GM18526 (cell line): Measurements from ENCODE around the gene KCNN1.

ENCODE experiments used
- POLR2A ChIP-seq: IDR thresholded peaks from 3 replicates; pipeline ENCODE4 v1.6.1; 2011; ENCODE audit not compliant: insufficient read length; ENCODE audit errors: extremely low read depth

Gene KCNN1

DNA sequence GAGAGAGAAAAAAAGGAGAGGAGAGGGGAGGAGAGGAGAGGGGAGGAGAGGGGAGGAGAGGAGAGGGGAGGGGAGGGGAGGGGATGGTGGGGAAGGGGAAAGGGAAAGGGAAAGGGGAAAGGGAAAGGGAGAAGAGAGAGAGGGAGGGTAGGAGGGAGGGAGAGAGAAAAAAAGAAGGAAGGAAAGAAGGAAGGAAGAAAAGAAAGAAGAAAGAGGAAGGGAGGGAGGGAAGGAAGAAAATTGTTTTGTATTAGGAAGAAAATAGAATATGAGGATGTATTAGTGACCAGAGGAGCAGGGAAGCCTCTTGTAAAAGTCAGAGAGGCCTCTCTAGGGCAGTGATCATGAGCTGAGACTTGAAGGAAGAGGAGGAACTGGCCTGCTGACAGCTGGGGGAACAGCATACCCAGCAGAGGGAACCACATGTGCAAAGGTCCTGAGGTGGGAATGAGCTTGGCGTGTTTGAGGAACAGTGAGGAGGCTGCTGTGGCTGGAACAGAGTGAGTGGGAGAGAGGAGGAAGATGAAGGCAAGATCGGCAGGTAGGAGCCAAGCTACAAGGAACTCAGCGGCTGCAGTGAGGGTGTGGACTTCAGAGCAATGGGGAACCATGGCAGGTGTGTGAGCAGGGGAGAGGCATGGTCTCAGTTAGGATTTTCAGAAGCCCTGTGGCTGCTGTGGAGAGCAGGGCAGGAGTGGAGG, 9.6 kb upstream of the KCNN1 start:
- no peak for TF ChIP-seq POLR2A

DNA sequence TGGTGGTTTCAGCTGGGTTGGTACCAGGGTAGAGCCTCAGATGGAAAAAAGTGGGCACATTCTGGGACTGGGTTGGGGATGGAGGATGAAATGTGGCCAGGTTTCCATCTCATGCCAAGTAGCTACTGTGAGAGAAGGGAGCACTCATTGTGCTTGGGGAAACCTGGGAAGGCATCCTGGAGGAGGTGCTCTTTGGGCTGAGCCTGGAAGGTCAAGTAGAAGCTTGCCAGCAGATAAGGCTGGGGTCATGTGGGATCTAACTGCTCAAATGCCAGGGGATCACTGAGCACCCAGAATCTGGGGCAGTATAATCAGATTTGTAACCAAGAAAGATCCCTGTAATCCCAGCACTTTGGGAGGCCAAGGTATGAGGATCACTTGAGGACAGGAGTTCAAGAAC, 9.0 kb upstream of the KCNN1 start:
- no peak for TF ChIP-seq POLR2A

DNA sequence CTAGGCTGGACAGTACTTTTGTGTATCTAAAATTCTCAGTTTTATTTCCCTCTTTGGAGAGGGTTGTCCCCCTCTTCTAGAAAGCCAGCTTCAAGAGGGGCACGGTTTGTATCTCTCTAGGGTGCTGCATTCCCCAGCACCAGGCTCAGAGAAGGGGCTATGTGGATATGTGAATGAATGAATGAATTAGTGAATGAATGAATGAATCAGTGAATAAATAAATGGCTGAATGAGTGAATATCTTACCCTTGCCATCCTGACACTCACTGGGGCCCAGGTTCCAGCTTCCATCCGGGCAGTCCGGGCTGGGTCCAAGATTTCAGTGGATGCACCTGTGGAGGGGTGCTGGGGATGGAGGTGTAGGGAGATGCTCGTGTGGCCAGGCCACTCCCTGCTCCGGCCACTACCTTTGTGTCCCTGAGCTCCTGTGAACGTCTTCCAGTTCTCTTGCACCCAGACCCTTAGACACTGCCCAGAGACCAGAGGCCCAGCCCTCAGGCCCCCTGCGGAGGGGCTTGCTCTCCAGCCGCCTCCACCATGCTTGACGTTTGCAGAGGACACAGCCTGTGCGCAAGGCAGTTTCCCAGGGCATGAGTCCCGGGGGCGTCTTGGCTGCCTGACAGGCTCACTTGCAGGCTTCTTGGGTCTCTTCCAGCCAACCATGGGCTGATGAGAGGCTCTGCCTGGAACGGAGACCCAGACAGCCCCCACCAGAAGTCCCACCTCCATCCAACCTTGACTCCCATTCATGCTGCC, 2.8 kb upstream of the KCNN1 start:
- no peak for TF ChIP-seq POLR2A

DNA sequence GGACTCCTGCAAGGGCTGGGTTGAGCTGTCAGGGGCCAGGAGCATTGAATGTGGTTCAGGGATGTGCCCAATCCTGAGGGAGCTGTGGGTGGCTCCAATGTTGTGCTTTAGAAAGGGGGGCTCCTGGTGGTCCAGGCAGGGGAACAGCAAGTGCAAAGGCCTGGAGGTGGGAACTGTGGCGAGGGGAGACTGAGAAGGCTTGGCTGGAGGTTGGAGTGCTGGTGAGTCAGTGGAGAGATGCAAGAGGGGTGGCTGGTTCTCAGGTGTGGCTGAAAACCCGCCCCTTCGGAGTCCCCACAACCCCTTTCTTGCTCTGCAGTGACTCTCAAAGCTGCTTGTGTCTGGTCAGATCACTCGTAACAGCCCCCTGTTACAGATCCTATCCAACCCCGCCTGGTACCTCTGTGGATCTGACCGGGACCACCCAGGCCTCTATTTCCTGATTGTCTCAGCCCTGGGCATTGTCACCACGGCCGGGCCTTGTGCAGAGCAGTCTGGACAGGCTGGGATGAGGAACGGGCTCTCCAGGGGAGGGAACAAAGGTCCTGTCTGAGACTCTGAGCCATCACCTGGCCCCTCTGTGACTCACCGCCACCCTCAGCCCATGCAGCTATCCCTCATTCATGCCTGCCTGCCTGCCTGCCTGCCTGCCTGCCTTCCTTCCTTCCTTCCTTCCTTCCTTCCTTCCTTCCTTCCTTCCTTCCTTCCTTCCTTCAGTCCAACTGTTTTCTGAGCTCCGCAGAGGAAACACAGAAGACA, 1.4 kb upstream of the KCNN1 start:
- no peak for TF ChIP-seq POLR2A

DNA sequence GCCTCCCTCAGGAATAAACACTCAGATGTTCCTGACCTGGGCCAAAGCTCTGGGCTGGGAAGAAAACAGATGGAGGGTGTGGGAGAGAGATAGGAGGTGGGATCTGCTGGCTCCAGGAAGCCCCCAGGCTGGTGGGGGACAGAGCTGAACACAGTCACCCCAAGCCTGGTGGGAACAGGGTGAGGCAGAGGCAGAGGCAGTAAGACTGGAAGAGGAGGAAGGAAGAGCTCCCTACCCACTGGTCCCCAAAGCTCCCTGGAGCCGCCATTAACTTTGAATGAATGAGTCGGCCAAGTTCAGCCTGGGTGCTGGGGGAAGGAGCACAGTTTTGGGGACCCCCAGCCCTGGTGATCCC, 801 bp upstream of the KCNN1 start:
- TF ChIP-seq POLR2A: no peak

DNA sequence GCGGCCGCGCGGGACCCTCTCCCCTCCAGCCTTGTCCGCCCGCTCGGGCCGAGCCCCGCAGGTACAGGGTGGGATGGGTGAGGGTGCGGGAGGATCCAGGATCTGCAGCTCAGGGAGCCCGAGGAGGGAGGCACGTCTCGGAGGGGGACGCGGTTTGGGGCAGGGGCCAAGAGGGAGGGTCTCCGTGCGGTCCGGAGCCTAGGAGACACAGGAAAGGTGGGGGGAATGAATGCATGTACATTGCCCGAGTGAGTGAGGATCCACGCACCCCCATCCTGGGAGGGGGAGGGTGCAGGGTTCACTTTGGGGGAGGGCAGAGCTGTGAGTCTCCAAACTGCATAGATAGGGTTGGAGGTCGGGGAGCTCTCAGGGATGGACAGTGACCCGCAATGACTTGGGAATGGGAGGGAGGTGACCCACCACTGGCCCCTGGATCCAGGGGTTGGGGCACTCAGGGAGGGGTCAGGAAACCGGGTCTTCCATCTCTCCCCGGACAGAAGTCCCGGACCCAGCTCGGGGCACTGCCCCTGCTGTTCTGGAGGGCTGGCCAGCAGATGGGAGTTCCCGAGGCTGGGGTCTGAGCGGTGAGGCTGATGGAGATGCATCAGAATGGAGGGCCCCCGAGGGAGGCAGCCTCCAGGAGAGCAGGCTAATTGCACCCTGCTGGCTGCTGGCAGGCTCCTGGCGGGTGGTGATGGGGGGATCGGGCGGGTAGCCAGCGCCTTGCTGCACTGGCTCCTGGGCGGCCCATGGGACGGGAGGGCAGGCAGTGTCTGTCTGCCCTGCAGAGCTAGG, 547 bp downstream of the KCNN1 start:
- no peak for TF ChIP-seq POLR2A

DNA sequence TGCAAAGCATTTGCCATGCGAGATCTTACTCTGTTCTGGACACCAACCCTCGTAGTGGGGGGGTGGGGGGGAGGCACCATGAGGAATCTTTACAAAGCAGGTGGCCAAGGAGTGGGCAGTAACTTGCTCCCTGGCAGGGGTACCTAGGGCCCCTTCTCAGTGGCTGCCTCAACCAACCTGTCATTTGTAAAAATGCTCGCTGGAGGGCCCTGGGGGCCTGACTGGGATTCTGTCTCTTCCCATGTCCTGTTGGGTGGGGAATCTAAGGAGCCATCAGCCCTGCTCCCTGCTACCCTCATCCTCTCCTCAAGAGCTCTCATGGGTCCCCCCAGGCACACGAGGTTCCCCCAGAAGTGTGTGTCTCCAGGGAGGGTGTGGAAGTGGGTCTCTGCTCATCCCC, 1.5 kb downstream of the KCNN1 start:
- TF ChIP-seq POLR2A: no peak

DNA sequence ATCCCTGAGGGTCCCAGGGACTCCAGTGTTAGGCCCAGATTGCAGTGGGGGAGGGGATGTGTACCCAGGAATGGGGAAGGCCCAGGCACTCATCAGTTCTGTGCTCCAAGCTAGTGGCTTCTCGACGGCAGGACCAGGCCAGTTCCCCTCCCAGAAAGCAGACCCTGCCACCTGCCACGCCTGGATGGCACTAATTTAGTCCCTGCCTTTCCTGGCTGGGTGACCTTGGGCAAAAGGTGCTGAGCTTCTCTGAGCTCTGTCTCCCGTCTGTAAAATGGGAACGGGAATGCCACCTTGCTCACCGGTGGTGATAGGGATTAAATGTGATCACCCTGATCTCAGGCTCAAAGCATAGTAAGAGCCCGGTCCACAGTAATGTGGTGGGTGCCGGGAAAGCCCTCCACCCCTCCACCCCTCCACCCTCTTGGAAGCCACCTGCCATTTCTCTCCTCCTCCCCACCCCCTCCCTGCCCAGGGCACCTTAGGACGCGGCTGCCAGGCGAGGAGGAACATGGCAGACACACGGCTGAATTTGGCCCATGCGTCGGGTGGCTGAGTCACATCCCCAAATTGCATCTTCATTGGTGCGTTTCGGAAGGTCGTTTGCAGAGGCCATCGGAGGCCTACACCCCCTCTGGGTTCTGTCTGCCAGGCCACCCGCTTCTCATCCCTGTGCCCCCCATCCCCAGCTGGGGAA, 2.3 kb downstream of the KCNN1 start:
- no peak for TF ChIP-seq POLR2A

DNA sequence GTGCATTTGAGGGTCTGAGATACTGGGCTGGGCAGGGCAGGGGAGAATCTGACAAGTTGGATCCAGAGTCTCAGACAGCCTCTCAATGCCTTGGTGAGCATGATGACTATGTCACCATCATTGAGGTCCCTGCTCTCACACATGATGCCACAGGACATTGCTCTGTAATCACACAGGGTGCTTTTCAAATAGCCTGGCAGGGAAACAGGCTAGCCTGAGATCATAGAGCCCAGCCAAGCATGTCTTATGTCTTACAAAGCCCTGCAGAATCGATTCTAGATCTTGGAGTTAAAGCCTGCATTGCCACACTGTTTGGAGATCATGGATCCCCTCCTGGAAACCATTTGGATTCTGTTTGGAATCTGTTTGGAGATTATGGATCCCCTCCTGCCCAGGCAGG, 5.3 kb downstream of the KCNN1 start:
- no peak for TF ChIP-seq POLR2A

DNA sequence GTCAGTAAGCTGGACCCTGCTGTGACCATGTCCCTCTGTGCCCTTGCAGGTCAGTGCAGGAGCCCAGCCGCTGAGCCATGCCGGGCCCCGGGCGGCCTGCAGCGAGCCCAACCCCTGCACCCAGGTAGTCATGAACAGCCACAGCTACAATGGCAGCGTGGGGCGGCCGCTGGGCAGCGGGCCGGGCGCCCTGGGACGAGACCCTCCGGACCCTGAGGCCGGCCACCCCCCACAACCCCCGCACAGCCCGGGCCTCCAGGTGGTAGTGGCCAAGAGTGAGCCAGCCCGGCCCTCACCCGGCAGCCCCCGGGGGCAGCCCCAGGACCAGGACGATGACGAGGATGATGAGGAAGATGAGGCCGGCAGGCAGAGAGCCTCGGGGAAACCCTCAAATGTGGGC, 6.9 kb downstream of the KCNN1 start:
- no peak for TF ChIP-seq POLR2A

DNA sequence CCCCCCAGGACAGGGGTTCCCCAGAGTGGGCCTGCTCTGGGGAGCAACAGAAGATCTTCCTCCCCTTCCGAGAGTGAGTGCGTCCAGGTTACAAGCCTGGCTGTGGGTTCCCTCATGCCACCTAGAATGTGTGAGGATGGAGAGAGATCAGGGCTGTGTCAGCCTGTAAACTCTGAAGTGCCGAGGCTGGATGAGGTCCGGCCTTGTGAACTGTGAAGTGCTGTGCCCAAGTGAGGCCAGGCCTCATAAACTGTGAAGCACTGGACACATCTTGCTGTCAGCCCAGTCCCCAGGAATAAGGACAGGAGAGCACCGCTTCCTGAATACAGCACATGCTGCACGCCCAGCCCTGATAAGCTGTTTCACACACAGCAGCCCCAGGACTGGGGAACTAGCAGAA, 7.6 kb downstream of the KCNN1 start:
- no peak for TF ChIP-seq POLR2A

DNA sequence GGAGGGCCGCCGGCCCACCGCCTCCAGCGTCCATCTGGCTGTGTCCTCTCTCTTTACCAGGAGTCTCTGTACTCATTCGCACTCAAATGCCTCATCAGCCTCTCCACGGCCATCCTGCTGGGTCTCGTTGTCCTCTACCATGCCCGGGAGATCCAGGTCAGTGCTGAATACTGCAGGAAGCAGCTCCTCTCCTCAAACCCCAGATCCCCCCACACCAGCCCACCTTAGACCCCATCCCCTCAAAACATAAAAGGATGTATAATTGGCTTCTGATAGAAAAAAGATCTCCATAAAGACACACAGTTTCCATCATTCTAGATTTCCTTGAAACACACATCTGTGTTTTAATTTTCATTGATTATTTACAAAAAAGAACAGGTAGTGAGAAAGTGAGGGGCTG, 8.1 kb downstream of the KCNN1 start:
- TF ChIP-seq POLR2A: no peak

DNA sequence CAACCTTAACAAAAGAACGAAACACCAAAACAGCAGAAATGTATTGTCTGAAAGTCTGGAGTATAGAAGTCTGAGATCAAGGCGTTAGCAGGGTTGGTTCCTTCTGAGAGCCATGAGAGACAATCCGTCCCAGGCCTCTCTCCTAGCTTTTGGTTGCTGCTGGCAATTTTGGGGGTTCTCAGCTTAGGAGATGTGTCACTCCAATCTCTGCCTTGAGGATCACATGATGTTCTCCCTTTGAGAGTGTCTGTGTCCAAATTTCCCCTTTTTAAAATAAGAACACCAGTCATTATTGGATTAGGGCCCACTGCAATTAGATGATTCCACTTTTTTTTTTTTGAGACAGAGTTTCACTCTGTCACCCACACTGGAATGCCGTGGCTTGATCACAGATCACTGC, 10.1 kb downstream of the KCNN1 start:
- TF ChIP-seq POLR2A: no peak

DNA sequence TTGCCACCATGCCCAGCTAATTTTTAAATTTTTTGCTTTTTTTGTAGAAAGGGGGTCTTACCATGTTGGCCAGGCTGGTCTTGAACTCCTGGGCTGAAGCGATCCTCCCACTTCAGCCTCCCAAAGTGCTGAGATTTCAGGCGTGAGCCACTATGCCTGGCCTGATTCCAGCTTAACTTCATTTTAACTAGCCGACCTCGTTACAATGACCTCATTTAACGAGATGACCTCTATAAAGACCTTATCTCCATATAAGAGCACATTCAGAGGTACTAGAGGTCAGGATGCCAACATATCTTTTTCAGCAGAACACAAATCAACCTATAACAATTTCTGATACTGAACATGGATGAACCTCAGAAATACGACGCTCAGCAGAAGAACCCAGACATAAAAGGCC, 10.6 kb downstream of the KCNN1 start:
- TF ChIP-seq POLR2A: no peak

DNA sequence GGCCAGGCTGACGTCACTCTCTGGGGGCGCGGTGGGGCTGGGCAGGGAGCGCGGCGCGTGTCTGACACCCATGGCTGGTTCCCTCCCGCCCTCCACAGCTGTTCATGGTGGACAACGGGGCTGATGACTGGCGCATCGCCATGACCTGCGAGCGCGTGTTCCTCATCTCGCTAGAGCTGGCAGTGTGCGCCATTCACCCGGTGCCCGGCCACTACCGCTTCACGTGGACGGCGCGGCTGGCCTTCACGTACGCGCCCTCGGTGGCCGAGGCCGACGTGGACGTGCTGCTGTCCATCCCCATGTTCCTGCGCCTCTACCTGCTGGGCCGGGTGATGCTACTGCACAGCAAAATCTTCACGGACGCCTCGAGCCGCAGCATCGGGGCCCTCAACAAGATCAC, 14.7 kb downstream of the KCNN1 start:
- no peak for TF ChIP-seq POLR2A
